Fibroblast of mammary gland (primary cell): ENCODE data around the gene LTBP1.
A peak's percentile ranks its signal among the peaks of the same experiment; 100 is the strongest.

Source experiments
- DNase-seq: peaks from one replicate; pipeline ENCODE4 v3.0.0-alpha.2; 2010; ENCODE audit warnings: low read depth
- H3K4me3 ChIP-seq: 2 replicates; pipeline ENCODE4 v1.5.1; 2011; ENCODE audit warnings: low read depth, mild to moderate bottlenecking, low read length, moderate library complexity; ENCODE audit not compliant: control insufficient read depth
- TF ChIP-seq, protein P1 (sequence below): conservative IDR thresholded peaks from 2 replicates; pipeline ENCODE4 v1.5.1; 2011; ENCODE audit warnings: low read depth, low read length, inconsistent platforms; ENCODE audit not compliant: control insufficient read depth, insufficient read depth

LTBP1 gene

DNA sequence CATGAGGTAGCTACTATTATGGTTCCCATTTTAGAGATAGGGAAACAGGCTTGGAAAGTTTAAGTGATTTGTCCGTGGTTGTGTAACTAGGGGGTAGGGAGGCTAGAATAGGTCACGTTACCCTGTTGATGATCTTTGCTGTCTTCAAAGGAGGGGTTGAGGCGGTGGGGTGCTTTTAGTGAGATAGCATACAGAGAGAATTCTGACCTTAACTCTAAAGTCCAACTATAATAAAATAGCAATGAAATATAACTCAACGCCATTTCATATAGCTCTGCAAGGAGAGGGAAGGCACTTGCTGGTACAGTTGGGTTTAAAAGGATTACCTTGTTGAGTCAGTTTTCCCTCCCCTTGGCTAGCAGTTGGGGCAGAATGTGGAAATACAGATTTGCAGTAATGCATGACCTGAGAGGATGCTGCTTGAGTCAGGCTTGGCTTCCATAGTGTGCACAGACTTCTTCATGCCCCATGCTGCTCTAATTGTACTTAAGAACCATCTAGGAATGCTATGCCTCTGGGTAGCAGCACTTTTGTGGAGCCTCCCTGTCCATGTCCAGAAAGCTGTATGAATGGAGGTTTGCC lies 143.9 kb downstream of the LTBP1 start:
- DNase-seq: no peak
- TF ChIP-seq, protein P1, sequence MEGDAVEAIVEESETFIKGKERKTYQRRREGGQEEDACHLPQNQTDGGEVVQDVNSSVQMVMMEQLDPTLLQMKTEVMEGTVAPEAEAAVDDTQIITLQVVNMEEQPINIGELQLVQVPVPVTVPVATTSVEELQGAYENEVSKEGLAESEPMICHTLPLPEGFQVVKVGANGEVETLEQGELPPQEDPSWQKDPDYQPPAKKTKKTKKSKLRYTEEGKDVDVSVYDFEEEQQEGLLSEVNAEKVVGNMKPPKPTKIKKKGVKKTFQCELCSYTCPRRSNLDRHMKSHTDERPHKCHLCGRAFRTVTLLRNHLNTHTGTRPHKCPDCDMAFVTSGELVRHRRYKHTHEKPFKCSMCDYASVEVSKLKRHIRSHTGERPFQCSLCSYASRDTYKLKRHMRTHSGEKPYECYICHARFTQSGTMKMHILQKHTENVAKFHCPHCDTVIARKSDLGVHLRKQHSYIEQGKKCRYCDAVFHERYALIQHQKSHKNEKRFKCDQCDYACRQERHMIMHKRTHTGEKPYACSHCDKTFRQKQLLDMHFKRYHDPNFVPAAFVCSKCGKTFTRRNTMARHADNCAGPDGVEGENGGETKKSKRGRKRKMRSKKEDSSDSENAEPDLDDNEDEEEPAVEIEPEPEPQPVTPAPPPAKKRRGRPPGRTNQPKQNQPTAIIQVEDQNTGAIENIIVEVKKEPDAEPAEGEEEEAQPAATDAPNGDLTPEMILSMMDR: no peak
- H3K4me3 ChIP-seq: no peak overlapping the region

DNA sequence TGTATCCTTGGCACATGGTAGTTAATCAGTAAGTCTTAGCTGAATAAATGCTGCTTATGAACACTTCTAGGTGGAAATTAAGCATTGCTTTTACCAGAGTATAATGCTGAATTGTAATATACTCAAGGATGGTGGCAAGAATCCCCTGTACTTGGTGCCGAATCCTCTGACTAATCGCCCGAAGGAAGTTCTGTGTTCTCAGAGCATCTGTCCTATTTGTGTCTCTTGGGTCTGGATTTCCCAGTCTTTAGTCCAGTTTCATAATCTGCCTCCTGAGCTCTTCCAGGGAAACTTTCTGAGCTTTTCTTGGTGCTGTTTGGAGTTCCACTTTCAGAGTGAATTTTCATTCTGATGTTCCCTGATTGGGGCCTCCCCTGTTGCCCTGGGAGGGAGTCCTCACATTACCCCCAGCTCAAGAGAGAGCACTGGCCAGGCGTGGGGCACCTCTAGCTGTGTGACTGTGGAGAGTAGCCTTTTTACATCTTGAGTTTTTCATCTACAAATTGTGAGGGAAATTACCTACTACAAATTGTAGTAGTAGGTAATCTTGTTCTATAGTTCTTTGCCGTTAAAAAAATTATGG lies 144.9 kb downstream of the LTBP1 start:
- no peak overlapping the region for H3K4me3 ChIP-seq
- DNase-seq: peak; percentile 54
- TF ChIP-seq, protein P1: no peak

DNA sequence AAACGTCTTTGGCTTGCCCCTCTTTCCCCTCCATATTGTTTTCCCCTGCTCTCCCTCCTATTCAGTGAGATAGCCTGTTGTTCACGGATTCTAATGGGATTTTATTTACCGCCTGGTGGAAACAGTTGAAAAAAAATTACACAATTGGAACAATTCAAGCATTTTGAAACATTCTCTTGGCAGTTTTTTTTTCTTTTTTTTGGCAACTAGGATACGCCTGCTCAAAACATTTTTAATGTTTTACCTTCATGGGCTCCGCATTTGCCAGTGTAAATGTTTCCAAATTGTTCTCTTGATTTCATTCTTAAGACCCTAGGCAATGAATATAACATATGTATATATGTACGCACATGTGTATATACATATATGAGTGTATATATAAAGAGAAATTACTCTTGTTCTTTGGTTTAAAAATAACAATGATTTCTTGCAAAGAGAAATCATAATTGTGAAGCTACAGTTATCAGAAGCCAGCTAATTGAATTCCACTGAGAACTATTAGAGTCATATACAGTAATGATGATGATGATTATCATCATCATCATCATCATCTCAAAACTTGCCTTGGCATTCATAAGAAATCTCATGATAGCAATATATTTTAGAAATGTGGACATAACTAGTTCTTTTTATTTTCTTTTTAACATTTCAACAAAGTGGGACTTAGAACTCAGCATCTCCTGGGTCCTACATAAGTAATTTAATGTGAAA lies 146.7 kb downstream of the LTBP1 start:
- TF ChIP-seq, protein P1: no peak
- DNase-seq: no peak
- H3K4me3 ChIP-seq: no peak overlapping the region

DNA sequence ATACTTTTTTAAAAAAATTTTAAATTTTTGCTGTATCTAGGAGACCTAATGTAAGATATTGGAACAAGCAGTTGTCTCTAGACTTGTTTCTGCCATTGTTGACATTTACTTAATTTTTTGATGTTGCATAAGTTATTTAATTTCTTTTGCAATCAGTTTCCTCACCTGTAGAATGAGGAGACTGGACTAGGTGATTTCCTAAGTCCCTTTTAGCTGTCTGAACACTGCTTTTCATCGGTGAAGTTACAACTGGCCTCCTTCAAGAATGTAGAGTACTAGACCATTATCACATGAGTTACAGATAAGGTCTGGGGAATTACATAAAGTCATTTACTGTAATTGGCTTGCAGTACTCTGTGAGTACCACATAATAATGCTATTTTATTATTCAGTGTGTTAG lies 147.6 kb downstream of the LTBP1 start:
- no peak overlapping the region for H3K4me3 ChIP-seq
- TF ChIP-seq, protein P1: no peak
- no peak for DNase-seq

DNA sequence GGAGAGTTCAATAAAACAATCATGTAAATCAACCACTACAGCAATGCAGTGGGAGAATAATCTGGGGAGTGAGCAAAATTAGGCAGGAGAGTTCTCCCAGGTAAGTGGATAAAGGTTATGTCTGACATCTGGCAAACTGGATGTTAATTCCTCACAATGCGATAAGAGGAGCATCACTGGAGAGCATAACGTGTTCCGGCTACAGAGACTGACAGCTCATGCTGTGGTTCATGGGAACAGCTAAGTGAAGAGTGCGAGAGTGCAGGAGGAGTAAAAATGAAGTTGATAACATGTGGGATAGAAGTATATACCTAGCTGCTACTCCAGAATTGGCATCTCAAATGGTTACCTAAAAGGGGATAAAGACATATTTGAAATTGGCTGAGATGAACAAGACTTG lies 153.2 kb downstream of the LTBP1 start:
- TF ChIP-seq, protein P1: no peak
- no peak overlapping the region for H3K4me3 ChIP-seq
- DNase-seq: no peak

DNA sequence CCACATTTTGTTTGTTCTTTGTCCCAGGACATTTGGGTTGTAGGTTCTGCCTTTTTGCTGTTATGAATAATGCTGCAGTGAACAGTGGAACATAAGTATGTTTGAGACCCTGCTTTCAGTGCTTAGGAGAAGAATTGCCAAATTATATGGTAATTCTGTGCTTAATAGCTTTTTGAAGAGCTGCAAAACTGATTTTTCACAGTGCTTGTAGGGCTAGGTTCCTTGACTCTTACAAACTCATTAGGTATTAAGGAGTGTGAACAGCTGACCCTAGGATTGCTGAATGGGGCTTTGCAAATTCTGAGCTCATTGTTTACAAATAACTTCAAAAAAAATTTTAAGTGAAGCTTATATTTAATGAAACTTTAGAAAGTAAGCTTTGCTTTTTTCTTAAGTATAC lies 154.2 kb downstream of the LTBP1 start:
- H3K4me3 ChIP-seq: no peak overlapping the region
- no peak for DNase-seq
- TF ChIP-seq, protein P1: no peak
